ENCODE results near the gene ZFAND3.

Gene ZFAND3

GRCh38 chr6:38134704-38135088 is 315.2 kb downstream of the ZFAND3 start:
- DNase-seq (ENCODE audit: low read depth in 2 of 2): no peak

- DNase-seq (ENCODE audit: low read depth in 2 of 2): no peak
Measured at GRCh38 chr6:38136547-38136946, 317.0 kb downstream of the ZFAND3 start.

DNA sequence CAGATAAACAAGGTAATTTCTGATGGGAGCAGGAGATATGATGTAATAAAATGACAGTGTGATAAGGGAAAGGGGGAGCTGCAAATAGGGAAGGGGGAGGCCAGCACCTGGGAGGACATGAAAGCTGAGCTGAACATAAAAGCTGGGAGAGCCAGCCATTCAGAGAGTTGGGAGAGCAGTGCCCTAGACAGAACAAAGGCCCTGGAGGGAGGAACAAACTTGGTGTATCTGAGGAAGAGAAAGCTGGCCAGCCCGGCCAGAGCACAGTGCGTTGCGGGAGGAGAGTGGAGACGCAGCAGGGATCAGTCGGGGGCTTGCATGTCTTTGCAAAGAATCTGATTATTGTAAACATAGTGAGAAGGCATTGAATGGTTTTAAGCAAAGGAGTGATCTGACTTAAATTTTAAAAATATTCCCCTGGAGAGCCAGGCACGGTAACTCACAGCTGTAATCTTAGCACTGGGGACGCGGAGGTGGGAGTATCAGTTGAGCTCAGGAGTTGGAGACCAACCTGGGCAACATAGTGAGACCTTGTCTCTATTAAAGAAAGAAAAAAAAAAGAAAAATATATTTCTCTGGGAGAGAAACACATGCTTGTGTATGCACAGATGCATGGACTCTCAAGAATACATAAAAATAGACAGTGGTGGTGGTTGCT is 318.2 kb downstream of the ZFAND3 start:
- no peak for DNase-seq (ENCODE audit: low read depth in 2 of 2)

- no peak for DNase-seq (ENCODE audit: low read depth in 2 of 2)
Measured at GRCh38 chr6:38138374-38138773, 318.8 kb downstream of the ZFAND3 start.

DNA sequence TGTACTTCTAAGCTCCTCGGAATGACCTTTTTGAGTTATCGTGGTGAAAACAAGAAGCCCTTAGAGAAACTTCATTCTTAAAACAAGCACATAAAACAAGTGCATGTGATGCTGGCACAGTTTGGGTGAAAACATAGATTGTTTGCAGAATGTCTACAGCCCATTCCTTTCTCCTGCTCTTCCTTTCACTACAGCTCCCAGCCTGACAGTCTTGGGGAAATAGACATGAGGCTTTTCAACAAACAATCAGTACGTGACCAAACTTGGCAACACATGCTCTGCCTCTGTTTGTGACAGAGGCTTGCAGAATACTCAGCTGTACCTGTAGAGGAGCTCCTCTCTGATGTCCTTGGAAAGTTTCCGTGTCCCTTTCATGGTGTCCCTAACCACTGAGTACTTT is 321.6 kb downstream of the ZFAND3 start:
- no peak for DNase-seq (ENCODE audit: low read depth in 2 of 2)

DNA sequence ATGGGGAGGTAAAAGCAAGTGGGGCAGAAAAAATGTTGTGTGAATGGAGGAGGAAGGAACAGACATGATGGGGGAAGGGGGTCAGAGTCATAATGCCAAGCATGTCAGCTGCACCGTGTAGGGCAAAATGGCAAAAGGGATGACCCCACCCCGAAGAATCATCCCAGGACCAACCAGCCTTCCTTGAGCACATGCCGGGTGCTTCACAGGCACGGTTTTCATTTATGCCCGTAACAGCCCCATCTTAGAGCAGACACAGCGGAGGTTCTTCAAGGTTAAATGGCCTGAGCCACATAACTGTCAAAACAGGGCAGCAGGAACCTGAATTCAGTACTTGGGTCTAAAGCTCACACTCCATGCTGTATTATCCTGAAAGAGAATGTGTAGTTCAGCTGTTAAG is 322.2 kb downstream of the ZFAND3 start:
- DNase-seq (ENCODE audit: low read depth in 2 of 2): no peak

DNA sequence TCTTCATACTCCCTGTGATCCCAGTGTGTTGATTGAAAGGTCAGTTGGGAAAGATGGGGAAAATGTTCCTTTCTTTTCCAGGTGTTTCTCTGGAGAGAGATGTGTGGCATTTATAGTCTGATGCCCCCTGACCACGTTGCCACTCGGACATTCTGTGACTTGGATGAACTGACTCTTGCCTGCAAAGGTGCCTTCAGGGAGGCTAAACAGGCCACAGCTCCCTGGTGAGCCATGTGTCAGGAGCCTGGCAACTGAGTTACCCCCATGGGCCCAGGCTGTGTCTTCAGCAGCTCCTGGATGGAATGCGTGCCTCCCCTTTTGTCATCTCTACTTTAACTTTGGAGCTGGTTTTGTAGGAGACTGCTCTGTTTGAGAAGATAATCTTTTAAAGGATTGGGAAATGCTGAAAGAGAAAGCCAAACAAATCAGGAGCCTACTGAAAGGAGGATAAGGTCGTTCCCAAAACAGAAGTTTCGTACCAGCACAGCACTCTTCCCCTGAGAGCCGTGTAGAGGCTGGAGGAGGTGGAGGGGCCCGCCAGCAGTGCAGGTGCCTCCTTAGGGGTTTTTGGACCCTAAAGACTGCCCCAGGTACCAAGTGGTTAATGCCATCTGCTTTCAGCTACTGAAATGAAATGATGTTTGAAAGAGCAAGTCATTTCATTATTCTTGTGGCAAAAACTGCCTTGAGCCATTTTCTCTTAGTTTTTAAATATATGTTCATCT is 322.8 kb downstream of the ZFAND3 start:
- no peak for DNase-seq (ENCODE audit: low read depth in 2 of 2)

- DNase-seq (ENCODE audit: low read depth in 2 of 2): no peak
Measured at GRCh38 chr6:38143191-38144150, 323.9 kb downstream of the ZFAND3 start.

GRCh38 chr6:38144365-38144945 is 324.9 kb downstream of the ZFAND3 start:
- no peak for DNase-seq (ENCODE audit: low read depth in 2 of 2)

- no peak for DNase-seq (ENCODE audit: low read depth in 2 of 2)
Measured at GRCh38 chr6:38146021-38146733, 326.6 kb downstream of the ZFAND3 start.

DNA sequence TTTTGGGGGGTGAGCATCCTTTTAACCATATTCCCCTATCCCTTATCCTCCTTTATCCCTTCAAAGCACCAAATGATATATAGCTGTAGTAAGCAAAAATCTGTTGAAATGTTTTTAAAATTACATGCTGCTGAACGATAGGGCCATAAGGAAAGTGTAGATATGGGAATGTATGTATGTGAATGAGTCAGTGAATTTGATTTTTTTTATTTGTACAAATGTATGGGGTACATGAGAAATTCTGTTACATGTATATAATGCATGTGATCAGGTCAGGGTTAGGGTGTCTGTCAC is 327.2 kb downstream of the ZFAND3 start:
- DNase-seq (ENCODE audit: low read depth in 2 of 2): no peak

GRCh38 chr6:38148606-38149005 is 329.1 kb downstream of the ZFAND3 start:
- DNase-seq (ENCODE audit: low read depth in 2 of 2): no peak

GRCh38 chr6:38149531-38149930 is 330.0 kb downstream of the ZFAND3 start:
- DNase-seq (ENCODE audit: low read depth in 2 of 2): no peak

DNA sequence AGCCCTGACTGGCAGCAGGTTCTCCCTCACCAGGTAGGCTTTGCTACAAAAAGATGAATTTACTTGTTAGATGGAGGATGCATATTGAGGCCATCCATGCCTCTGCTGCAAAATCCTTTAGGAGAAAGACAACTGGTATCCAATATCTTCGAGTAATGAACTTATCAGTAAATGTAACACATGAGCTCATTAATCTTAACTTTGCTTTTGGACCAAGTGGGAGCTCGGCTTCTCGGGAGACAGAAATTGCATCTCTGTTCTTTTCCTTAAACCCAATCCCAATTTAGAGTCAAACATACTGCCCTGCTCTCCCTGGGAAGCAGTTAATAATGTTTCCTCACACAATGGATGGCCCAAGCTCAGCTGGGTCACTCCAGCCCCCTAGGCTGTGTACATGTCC is 330.5 kb downstream of the ZFAND3 start:
- no peak for DNase-seq (ENCODE audit: low read depth in 2 of 2)

- no peak for DNase-seq (ENCODE audit: low read depth in 2 of 2)
Measured at GRCh38 chr6:38150681-38151296, 331.3 kb downstream of the ZFAND3 start.

DNA sequence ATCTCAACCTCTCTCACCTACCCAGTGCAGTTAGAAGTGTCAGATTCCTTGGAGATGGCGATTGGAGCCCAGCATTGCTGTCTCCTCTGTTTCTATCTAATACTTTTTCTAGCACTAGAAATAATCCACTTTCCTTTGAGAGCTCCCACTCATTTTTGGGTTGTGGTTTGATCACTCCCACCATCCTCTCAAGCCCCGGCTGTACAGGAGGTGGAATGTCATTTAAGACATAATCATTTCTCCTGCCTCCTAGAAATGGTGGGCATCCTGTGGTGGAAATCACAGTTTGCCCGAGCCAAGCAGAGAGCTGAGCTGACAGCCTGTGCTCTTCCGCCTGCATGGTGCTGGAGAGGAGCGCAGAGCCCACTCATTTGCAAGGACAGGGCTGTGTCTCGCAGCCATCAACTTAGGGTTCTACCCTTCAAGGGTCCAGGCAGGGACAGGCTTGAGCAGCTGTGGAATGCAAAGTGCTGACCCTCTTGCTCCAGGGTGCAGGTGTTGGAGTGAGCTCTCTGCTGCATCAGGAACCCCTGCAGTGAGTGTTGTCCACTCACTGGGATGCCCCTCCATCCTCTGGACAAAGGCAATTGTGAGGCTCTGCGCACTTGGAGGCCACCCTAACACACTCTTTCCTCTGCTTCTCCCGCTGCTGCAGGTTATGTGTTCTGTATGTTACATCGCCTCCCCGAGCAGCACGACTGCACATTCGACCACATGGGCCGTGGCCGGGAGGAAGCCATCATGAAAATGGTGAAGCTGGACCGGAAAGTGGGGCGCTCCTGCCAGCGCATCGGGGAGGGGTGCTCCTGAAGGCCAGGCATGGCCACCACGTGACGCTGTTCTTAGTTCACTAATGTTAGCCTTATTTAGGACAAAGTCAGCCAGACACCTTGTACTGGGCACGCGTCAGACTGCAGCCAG is 332.3 kb downstream of the ZFAND3 start:
- no peak for DNase-seq (ENCODE audit: low read depth in 2 of 2)

DNA sequence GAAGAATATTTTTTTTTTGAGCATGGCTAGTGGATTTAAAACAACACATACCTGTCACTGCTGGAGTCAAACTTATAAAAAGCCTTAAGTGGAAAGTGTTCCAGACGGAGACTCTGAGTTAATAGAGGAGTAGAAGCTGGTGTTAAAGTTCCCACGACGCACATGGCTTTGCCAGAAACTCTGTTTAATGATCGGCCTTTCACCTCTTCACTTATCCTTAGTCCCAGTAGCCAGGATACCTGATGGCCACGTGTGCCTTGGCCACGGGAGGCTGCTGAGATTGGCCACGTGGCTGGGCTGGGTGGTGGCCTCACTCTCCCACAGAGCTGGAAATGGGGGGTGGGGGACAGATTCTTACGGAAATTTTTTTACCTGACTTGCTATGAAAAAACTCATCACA is 333.1 kb downstream of the ZFAND3 start:
- DNase-seq (ENCODE audit: low read depth in 2 of 2): no peak

- no peak for DNase-seq (ENCODE audit: low read depth in 2 of 2)
Measured at GRCh38 chr6:38153076-38153797, 333.7 kb downstream of the ZFAND3 start.

DNA sequence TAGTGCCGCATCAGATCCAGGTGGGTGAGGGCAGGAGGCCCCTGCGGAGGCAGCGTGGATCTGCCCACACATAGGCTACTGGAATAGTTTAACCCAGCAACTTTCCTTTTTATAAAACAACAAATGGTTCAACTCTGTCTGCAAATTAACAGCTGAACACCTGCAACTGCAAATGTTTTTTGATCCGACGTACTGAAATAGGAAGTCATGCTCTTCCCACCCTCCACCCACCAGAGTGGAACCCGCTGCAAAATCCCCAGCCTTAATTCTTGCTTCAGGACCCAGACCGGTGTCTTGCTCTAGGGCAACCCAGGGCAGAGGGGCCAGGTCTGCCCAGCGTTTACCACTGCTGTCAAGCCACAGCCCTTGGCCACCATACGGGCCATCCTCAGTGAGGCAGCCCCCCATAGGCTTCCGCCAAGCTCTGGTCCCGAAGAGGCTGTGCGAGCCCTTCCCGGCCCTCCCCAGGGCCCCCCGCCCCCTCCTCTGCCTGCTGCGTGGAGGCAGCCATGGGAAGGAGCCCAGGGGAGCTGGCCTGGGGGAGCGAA is 334.3 kb downstream of the ZFAND3 start:
- DNase-seq (ENCODE audit: low read depth in 2 of 2): no peak
